ENCODE data around the gene RPL35A.

- no peak for TF ChIP-seq CHD2 (IDR thresholded peaks at IDR 0.05; ENCODE audit: low read length, partially characterized antibody)
- TF ChIP-seq CTCF (IDR thresholded peaks at IDR 0.05), result no peak
- TF ChIP-seq EP300 (IDR thresholded peaks at IDR 0.05), result no peak
- no peak for TF ChIP-seq RAD21 (conservative IDR thresholded peaks at IDR 0.05 in 1 of 2, IDR thresholded peaks at IDR 0.05 in 1 of 2)
- no peak for TF ChIP-seq RNF2 (IDR thresholded peaks at IDR 0.05; ENCODE audit: borderline replicate concordance, low read depth)
- no peak for TF ChIP-seq FOSB (CRISPR knock-in tag; IDR thresholded peaks at IDR 0.05)
- TF ChIP-seq MAX (IDR thresholded peaks at IDR 0.05), result no peak
These were observed 43.2 kb upstream of the RPL35A start for GRCh38 chr3:197906850-197907187.
